WTC11 (cell line): ENCODE data around the gene ATG101.

ENCODE experiments used
- CTCF ChIP-seq: fragments of 200-600 bp; IDR thresholded peaks from 2 replicates; pipeline ENCODE4 v1.8.0; 2022; ENCODE audit warnings: antibody characterized with exemption
- JUN ChIP-seq: sonication (generic); formaldehyde crosslinking; IDR thresholded peaks from 2 replicates; pipeline ENCODE4 v1.8.0; 2023; ENCODE audit warnings: mild to moderate bottlenecking, missing genetic modification reagents
- MAX ChIP-seq: sonication (generic); formaldehyde crosslinking; IDR thresholded peaks from 2 replicates; pipeline ENCODE4 v1.8.0; 2022; ENCODE audit warnings: mild to moderate bottlenecking, missing genetic modification reagents

GRCh38 chr12:52032804-52033445 is 36.9 kb upstream of the ATG101 start:
- TF ChIP-seq JUN (CRISPR knock-in tag) (no peak), CTCF (no peak), MAX (peak; percentile 56; the same call in 1 of the 2 replicates)
